Pancreas (tissue), 10 donors: ENCODE measurements around the gene NUFIP1. TPM values are rescaled to one million over a fixed set of nuclear protein-coding genes. Genes with fewer than 3 reads are reported as not detected.
"Not testable (repeated sequence)": the region's sequence is repeated elsewhere in the genome, so short reads cannot be mapped to it uniquely, and the experiment has no call there.

Source experiments
- ATAC-seq, 4 donors: fragments of 200-7000 bp; cut with Tn5 transposase; one replicate each; pipeline versions ENCODE4 v1.8.0 to v1.9.1; 2020; ENCODE audit warnings: mild to moderate bottlenecking in 4 of 4, moderate library complexity in 4 of 4
- DNase-seq, 6 donors: peaks; one replicate each; pipeline ENCODE4 v3.0.0-alpha.2; 2020
- FAIRE-seq: peaks from 2 replicates; lab custom pipeline; 2012; peaks lifted over from hg19 to GRCh38; lab: Jason Lieb, UNC
- H3K27ac ChIP-seq, 4 donors: fragments of 200-600 bp; sonication (generic); 1 replicate in 3 of 4; 2 replicates in 1 of 4; pipeline versions ENCODE4 v1.5.0 to v1.8.0; 2020
- H3K27me3 ChIP-seq, 4 donors: fragments of 200-600 bp; one replicate each; pipeline ENCODE4 v1.8.0; 2021
- H3K36me3 ChIP-seq, 3 donors: fragments of 200-600 bp; sonication (generic) in 1 of 3; one replicate each; pipeline versions ENCODE4 v1.5.0 to v1.8.0; 2020 to 2021
- H3K4me1 ChIP-seq, 3 donors: fragments of 200-600 bp; one replicate each; pipeline ENCODE4 v1.8.0; 2021
- H3K4me3 ChIP-seq, 4 donors: fragments of 200-600 bp; sonication (generic) in 2 of 4; one replicate each; pipeline versions ENCODE4 v1.5.0 to v1.8.0; 2020 to 2021
- H3K9me3 ChIP-seq, 4 donors: fragments of 200-600 bp; one replicate each; pipeline ENCODE4 v1.8.0; 2021
- WGBS, 2 donors: extraction: QIAGEN DNeasy Blood & Tissue Kit; methylation state at CpG; one replicate each; pipeline ENCODE4 v1.1.7; 2013; 5-methylcytosine and 5-hydroxymethylcytosine counted together
- intact Hi-C, 3 donors: fragments of 100-400 bp; cut with DNase I; formaldehyde crosslinking; loops; one replicate each; pipeline versions ENCODE4 v1.11.1 to v1.14.2; 2022
- polyA plus RNA-seq, 2 donors: library from polyadenylated mRNA; stranded (reverse); fragments of 200-250 nt; gene quantifications; one replicate each; pipeline ENCODE4 v1.2.3, GENCODE V29; 2013
- total RNA-seq, 6 donors: library from RNA; stranded (reverse); fragmentation: NEBNext Ultra II Directional in 4 of 6; extraction: Animal tissue kit (Norgen Biotek cat#: 25700) in 4 of 6; gene quantifications; one replicate each; pipeline versions ENCODE4 v1.2.1 to v1.2.4, GENCODE V29; 2021 to 2023
- TF ChIP-seq, protein P1 (sequence below), 4 donors: fragments of 200-600 bp; sonication (generic) in 3 of 4; IDR thresholded peaks; one replicate each; pipeline versions ENCODE4 v1.5.0 to v1.8.0; 2021; ENCODE audit warnings: antibody characterized with exemption in 4 of 4
- donor health status: healthy with polysubstance abuse.
- donor health status: DM: no; HTN: no; CAD: no; lungs with moderate emphysema.
- donor health status: DM: no; HTN: no; CAD: no.
- donor health status: control.
- donor health status: control.
- donor health status: Bipolar disorder and iron deficiency.
- donor health status: DM: yes; HTN: yes; CAD: no.
- donor health status: DM: no; HTN: no; CAD: no.
- donor health status: DM: no; HTN: no; CAD: no.
- donor health status: DM: yes; HTN: yes; CAD: no.

Gene NUFIP1
- total and polyA plus RNA-seq, 8 donors = 1.1 to 3.0 (median 2.0) TPM

DNA sequence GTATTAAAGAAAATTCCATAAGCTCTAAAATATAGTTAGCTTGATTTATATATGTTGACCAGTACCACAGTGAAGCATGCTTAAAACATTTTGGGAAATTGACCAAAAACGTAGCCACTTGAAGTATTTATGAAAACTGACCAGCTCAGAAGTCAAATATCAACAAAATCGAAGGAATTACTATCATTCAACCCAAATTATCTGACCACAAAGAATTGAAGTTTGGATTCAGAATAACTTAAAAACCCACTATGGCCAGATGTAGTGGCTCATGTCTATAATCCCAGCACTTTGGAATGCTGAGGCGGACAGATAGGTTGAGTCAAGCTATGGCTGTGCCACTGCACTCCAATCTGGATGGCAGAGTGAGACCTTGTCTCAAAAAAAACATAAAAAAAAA is 32.0 kb upstream of the NUFIP1 start:
- Histone ChIP-seq H3K27me3 (no peaks in the 10 kb centered on the region), H3K27ac (no peak overlapping the region), H3K4me3 (no peak overlapping the region), H3K4me1 (no peaks in the 10 kb centered on the region), H3K9me3 (no peaks in the 10 kb centered on the region), H3K36me3 (peaks cover 0 to 10% (median 3%) of the 10 kb centered on the region in 3 donors)
- FAIRE-seq = no peak
- no peak for ATAC-seq
- TF ChIP-seq, protein P1, sequence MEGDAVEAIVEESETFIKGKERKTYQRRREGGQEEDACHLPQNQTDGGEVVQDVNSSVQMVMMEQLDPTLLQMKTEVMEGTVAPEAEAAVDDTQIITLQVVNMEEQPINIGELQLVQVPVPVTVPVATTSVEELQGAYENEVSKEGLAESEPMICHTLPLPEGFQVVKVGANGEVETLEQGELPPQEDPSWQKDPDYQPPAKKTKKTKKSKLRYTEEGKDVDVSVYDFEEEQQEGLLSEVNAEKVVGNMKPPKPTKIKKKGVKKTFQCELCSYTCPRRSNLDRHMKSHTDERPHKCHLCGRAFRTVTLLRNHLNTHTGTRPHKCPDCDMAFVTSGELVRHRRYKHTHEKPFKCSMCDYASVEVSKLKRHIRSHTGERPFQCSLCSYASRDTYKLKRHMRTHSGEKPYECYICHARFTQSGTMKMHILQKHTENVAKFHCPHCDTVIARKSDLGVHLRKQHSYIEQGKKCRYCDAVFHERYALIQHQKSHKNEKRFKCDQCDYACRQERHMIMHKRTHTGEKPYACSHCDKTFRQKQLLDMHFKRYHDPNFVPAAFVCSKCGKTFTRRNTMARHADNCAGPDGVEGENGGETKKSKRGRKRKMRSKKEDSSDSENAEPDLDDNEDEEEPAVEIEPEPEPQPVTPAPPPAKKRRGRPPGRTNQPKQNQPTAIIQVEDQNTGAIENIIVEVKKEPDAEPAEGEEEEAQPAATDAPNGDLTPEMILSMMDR (IDR thresholded peaks at IDR 0.05) = no peak
- 89 to 95% methylated on average over 3 of the region's 3 CpGs for WGBS, 2 donors
- intact Hi-C loops = no loop called here
- no peak for DNase-seq

GRCh38 chr13:45019981-45020380 is 30.7 kb upstream of the NUFIP1 start:
- H3K4me3 ChIP-seq, H3K9me3 ChIP-seq, H3K27me3 ChIP-seq, intact Hi-C loops, H3K27ac ChIP-seq, ATAC-seq, H3K4me1 ChIP-seq, DNase-seq, FAIRE-seq: not testable (repeated sequence)
- H3K36me3 ChIP-seq = peaks cover 0 to 14% (median 3%) of the 10 kb centered on the region in 3 donors
- 95 to 97% methylated on average over 7 of the region's 7 CpGs for WGBS, 2 donors

DNA sequence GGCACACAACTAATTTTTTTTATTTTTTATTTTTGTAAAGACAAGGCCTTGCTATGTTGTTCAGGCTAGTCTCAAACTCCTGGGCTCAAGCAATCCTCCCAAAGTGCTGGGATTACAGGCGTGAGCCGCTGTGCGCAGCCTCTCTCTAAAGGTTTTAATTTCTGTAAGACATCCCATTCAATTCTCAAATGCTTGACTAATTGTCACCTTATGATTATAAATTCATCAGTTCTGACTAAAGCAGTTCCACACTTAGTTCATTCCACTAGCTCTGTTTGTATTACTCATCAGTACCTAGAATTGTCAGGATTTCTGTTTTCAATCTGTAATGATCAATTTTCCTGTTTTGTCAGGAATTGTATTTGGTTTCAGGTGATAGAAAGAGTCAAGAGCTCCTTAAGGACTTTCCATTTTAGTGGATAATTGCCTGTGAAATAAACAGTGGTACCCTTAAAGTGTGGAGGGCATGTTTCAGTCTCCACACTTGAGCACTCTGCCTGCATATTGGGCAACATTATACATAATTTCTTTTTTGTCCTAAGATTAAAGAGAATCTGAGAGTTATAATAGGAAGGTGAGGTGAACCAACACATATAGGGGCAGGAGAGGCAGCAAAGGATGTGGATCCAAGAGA is 27.6 kb upstream of the NUFIP1 start:
- FAIRE-seq (no peak), DNase-seq (no peak), ATAC-seq (no peak)
- Histone ChIP-seq H3K27ac (no peak overlapping the region), H3K4me3 (no peak overlapping the region), H3K9me3 (no peaks in the 10 kb centered on the region), H3K27me3 (no peaks in the 10 kb centered on the region), H3K4me1 (no peaks in the 10 kb centered on the region), H3K36me3 (peaks cover 0 to 7% (median 3%) of the 10 kb centered on the region in 3 donors)
- TF ChIP-seq, protein P1 (IDR thresholded peaks at IDR 0.05) = no peak
- intact Hi-C loops = no loop called here
- WGBS, 2 donors = 95 to 99% methylated on average over 3 of the region's 3 CpGs

DNA sequence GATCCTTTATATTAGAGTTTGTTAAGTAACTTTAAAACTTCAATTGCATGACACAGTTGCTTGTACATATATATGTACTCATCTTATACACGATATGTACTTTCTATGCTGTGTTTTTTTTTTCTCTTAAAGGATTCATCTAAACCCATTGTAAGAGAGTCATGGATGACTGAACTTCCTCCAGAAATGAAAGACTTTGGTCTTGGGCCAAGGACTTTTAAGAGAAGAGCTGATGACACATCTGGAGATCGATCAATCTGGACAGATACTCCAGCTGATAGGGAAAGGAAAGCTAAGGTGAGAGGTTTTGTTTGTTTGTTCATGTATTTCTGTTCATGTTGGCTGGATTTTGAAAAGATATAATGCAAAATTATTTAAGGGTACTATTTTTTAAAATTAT is 26.0 kb upstream of the NUFIP1 start:
- WGBS, 2 donors = 94 to 95% methylated on average over 2 of the region's 2 CpGs
- intact Hi-C loops = no loop called here
- TF ChIP-seq, protein P1 (IDR thresholded peaks at IDR 0.05) = no peak
- no peak for ATAC-seq
- H3K36me3 ChIP-seq = peaks cover 0 to 11% (median 3%) of the 10 kb centered on the region in 3 donors
- DNase-seq = no peak
- H3K27ac ChIP-seq = no peak overlapping the region
- H3K4me1 ChIP-seq = no peaks in the 10 kb centered on the region
- no peak for FAIRE-seq
- no peak overlapping the region for H3K4me3 ChIP-seq
- H3K27me3 ChIP-seq = no peaks in the 10 kb centered on the region
- no peaks in the 10 kb centered on the region for H3K9me3 ChIP-seq

DNA sequence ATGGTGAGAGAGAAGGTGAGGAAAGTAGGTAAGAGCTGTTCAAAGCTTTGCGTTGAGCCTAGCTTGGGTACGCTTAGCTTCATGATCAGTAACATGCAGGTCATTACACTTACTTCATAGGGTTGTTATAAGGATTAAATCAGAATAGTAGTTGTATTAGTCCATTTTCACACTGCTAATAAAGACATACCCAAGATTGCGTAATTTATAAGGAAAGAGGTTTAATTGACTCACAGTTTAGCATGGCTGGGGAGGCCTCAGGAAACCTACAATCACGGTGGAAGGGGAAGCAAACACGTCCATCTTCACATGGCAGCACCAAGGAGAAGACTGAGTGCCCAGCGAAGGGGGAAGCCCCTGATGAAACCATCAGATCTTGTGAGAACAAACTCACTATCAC is 21.9 kb upstream of the NUFIP1 start:
- no peak for ATAC-seq
- H3K4me1 ChIP-seq = no peaks in the 10 kb centered on the region
- TF ChIP-seq, protein P1 (IDR thresholded peaks at IDR 0.05) = no peak
- H3K9me3 ChIP-seq = no peaks in the 10 kb centered on the region
- no peak for FAIRE-seq
- no peak overlapping the region for H3K27ac ChIP-seq
- no peak for DNase-seq
- WGBS, 2 donors = 97 to 98% methylated on average over 6 of the region's 6 CpGs
- H3K4me3 ChIP-seq = no peak overlapping the region
- no peaks in the 10 kb centered on the region for H3K27me3 ChIP-seq
- H3K36me3 ChIP-seq = peaks cover 0 to 30% (median 0%) of the 10 kb centered on the region in 3 donors
- intact Hi-C loops = no loop called here
